ENCODE measurements around the gene MAP1A.

GRCh38 chr15:43552256-43552655 is 34.8 kb downstream of the MAP1A start:
- TF ChIP-seq CTCF (IDR thresholded peaks at IDR 0.05): no peak
- TF ChIP-seq POLR2A (IDR thresholded peaks at IDR 0.05): no peak
